Panc1 (cell line): ENCODE results near the gene RPL7A. TPM values are rescaled to one million over a fixed set of nuclear protein-coding genes. Genes with fewer than 3 reads are reported as not detected.

Source experiments
- ATAC-seq: fragments of 200-7000 bp; cut with Tn5 transposase; 2 replicates; pipeline ENCODE4 v1.9.1; 2020; ENCODE audit warnings: mild to moderate bottlenecking, moderate library complexity
- BruUV-seq: library from RNA; stranded (reverse); fragments of 400-500 nt; replicated peaks from 2 replicates; lab custom pipeline; 2021; lab: Mats Ljungman, UMichigan
- CTCF ChIA-PET: fragments of 300-600 bp; sonication (Branson Sonifier 250); formaldehyde crosslinking; loops from one replicate; lab custom pipeline; 2022; ENCODE audit warnings: antibody characterized with exemption; lab: Charles Lee
- POLR2A ChIA-PET: fragments of 300-600 bp; sonication (Branson Sonifier 250); formaldehyde crosslinking; loops from one replicate; lab custom pipeline; 2022; ENCODE audit warnings: antibody characterized with exemption; lab: Charles Lee
- DNase-seq: peaks from one replicate; pipeline ENCODE4 v3.0.0-alpha.2; 2010; ENCODE audit warnings: low read depth, low spot score
- H3K27ac ChIP-seq: 2 replicates; pipeline ENCODE4 v1.5.1; 2011; ENCODE audit warnings: mild to moderate bottlenecking, low read length, inconsistent platforms
- H3K27me3 ChIP-seq: fragments of 200-500 bp; sonication (Bioruptor generic); 2 replicates; pipeline ENCODE4 v1.6.0; 2014; ENCODE audit warnings: low read length, inconsistent platforms; ENCODE audit not compliant: control insufficient read depth, insufficient read depth
- H3K36me3 ChIP-seq: fragments of 200-500 bp; sonication (Bioruptor generic); 2 replicates; pipeline ENCODE4 v1.5.1; 2014; ENCODE audit warnings: inconsistent platforms, mild to moderate bottlenecking, low read length, moderate library complexity; ENCODE audit not compliant: control insufficient read depth, insufficient read depth
- H3K4me1 ChIP-seq: 2 replicates; pipeline ENCODE4 v1.5.1; 2011; ENCODE audit warnings: inconsistent platforms, mild to moderate bottlenecking, low read length, moderate library complexity; ENCODE audit not compliant: control insufficient read depth, insufficient read depth
- H3K4me3 ChIP-seq, 2 experiments: 2 replicates each; pipeline ENCODE4 v1.5.1; 2011 to 2012; ENCODE audit warnings: low read depth in 2 of 2, low read length in 2 of 2, mild to moderate bottlenecking in 2 of 2, inconsistent platforms in 1 of 2, moderate library complexity in 1 of 2
- H3K9me3 ChIP-seq: fragments of 200-500 bp; sonication (Bioruptor generic); 2 replicates; pipeline ENCODE4 v1.5.1; 2014; ENCODE audit warnings: low read depth, mild to moderate bottlenecking, inconsistent platforms, low read length, moderate library complexity; ENCODE audit not compliant: control insufficient read depth, insufficient read depth
- CTCF ChIP-seq: fragments of 450-650 bp; IDR thresholded peaks from 2 replicates; pipeline ENCODE4 v1.5.1; 2017; ENCODE audit warnings: mild to moderate bottlenecking
- POLR2AphosphoS5 ChIP-seq: IDR thresholded peaks from 2 replicates; pipeline ENCODE4 v1.6.1; 2012; ENCODE audit warnings: mild to moderate bottlenecking, low read depth, low read length, moderate library complexity
- SIN3A ChIP-seq: IDR thresholded peaks from 2 replicates; pipeline ENCODE4 v1.6.1; 2012; ENCODE audit warnings: low read depth, mild to moderate bottlenecking, low read length, moderate library complexity, borderline replicate concordance; ENCODE audit not compliant: insufficient read depth
- TCF7L2 ChIP-seq: IDR thresholded peaks from 2 replicates; pipeline ENCODE4 v1.6.1; 2011; ENCODE audit warnings: mild to moderate bottlenecking, low read depth, low read length, inconsistent platforms
- in situ Hi-C: cut with HindIII; loops from 2 replicates; pipeline ENCODE4 v1.10.0; 2016; ENCODE audit warnings: low sequenced_read_pairs, low pct_unique_long_range_greater_than_20kb
- intact Hi-C: fragments of 100-400 bp; cut with micrococcal nuclease; formaldehyde crosslinking; loops from one replicate; pipeline ENCODE4 v1.10.0; 2022; ENCODE audit not compliant: unreplicated experiment
- total RNA-seq: library from RNA; stranded (reverse); gene quantifications from one replicate; pipeline ENCODE4 v1.2.1, GENCODE V29; 2021; ENCODE audit not compliant: unreplicated experiment
- TF ChIP-seq, protein P1 (sequence below), 2 experiments: IDR thresholded peaks; 2 replicates each; pipeline ENCODE4 v1.6.1; 2011 to 2012; ENCODE audit warnings: low read depth in 2 of 2, control low read depth in 1 of 2, low read length in 1 of 2, mild to moderate bottlenecking in 1 of 2, moderate library complexity in 1 of 2; ENCODE audit not compliant: insufficient read depth in 1 of 2

RPL7A gene
- total RNA-seq, 1 experiment from 2014 or later, result 1,104 TPM

GRCh38 chr9:133382507-133383141 is 34.6 kb downstream of the RPL7A start:
- H3K27me3 ChIP-seq, result no peaks in the 10 kb centered on the region
- intact Hi-C loops (no loop called here), in situ Hi-C loops (no loop called here)
- no peak for TF ChIP-seq POLR2AphosphoS5
- TF ChIP-seq SIN3A, result no peak
- no peak for TF ChIP-seq CTCF
- no peak for TF ChIP-seq TCF7L2
- TF ChIP-seq, protein P1, sequence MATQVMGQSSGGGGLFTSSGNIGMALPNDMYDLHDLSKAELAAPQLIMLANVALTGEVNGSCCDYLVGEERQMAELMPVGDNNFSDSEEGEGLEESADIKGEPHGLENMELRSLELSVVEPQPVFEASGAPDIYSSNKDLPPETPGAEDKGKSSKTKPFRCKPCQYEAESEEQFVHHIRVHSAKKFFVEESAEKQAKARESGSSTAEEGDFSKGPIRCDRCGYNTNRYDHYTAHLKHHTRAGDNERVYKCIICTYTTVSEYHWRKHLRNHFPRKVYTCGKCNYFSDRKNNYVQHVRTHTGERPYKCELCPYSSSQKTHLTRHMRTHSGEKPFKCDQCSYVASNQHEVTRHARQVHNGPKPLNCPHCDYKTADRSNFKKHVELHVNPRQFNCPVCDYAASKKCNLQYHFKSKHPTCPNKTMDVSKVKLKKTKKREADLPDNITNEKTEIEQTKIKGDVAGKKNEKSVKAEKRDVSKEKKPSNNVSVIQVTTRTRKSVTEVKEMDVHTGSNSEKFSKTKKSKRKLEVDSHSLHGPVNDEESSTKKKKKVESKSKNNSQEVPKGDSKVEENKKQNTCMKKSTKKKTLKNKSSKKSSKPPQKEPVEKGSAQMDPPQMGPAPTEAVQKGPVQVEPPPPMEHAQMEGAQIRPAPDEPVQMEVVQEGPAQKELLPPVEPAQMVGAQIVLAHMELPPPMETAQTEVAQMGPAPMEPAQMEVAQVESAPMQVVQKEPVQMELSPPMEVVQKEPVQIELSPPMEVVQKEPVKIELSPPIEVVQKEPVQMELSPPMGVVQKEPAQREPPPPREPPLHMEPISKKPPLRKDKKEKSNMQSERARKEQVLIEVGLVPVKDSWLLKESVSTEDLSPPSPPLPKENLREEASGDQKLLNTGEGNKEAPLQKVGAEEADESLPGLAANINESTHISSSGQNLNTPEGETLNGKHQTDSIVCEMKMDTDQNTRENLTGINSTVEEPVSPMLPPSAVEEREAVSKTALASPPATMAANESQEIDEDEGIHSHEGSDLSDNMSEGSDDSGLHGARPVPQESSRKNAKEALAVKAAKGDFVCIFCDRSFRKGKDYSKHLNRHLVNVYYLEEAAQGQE (IDR thresholded peaks at IDR 0.05; ENCODE audit: insufficient read depth in 1 of 2, low read depth in 2 of 2, low read length in 1 of 2), result no peak
- no peak overlapping the region for H3K27ac ChIP-seq
- H3K4me1 ChIP-seq, result peaks cover 8% of the 10 kb centered on the region
- ATAC-seq (no peak), DNase-seq (no peak)
- no TSS peak for BruUV-seq
- no peak overlapping the region for H3K4me3 ChIP-seq
- POLR2A ChIA-PET, result no interaction called here
- CTCF ChIA-PET, result no interaction called here
- no peaks in the 10 kb centered on the region for H3K36me3 ChIP-seq
- no peaks in the 10 kb centered on the region for H3K9me3 ChIP-seq

GRCh38 chr9:133383438-133383837 is 35.4 kb downstream of the RPL7A start:
- no peak for ATAC-seq
- ChIA-PET CTCF (no interaction called here), POLR2A (no interaction called here)
- intact Hi-C loops (no loop called here), in situ Hi-C loops (no loop called here)
- Histone ChIP-seq H3K4me3 (no peak overlapping the region), H3K27me3 (no peaks in the 10 kb centered on the region), H3K4me1 (peaks cover 2% of the 10 kb centered on the region), H3K9me3 (no peaks in the 10 kb centered on the region), H3K36me3 (no peaks in the 10 kb centered on the region), H3K27ac (no peak overlapping the region)
- no peak for DNase-seq
- TF ChIP-seq POLR2AphosphoS5 (no peak), CTCF (no peak), SIN3A (no peak), TCF7L2 (no peak)
- TF ChIP-seq, protein P1 (IDR thresholded peaks at IDR 0.05; ENCODE audit: insufficient read depth in 1 of 2, low read depth in 2 of 2, low read length in 1 of 2), result no peak
- no TSS peak for BruUV-seq
